Karpas-422 (cell line): Measurements from ENCODE around the gene HOXB8. TPM values are rescaled to one million over a fixed set of nuclear protein-coding genes. Genes with fewer than 3 reads are reported as not detected.
A peak's percentile ranks its signal among the peaks of the same experiment; 100 is the strongest.

Source experiments
- DNase-seq: peaks from one replicate; pipeline ENCODE4 v3.0.0-alpha.2; 2015
- H2AFZ ChIP-seq: fragments of 200-600 bp; sonication (generic); 2 replicates; pipeline ENCODE4 v1.6.1; 2014; ENCODE audit warnings: antibody characterized with exemption, low read length, mixed read lengths
- H3K27ac ChIP-seq: fragments of 200-600 bp; sonication (generic); 2 replicates; pipeline ENCODE4 v1.5.1; 2014; ENCODE audit warnings: mild to moderate bottlenecking, low read length, moderate library complexity
- H3K27me3 ChIP-seq: fragments of 200-600 bp; sonication (generic); 2 replicates; pipeline ENCODE4 v1.6.1; 2014; ENCODE audit warnings: low read length, mixed read lengths
- H3K36me3 ChIP-seq: fragments of 200-600 bp; sonication (generic); 2 replicates; pipeline ENCODE4 v1.6.1; 2014; ENCODE audit warnings: low read length, mixed read lengths; ENCODE audit not compliant: insufficient read depth
- H3K4me1 ChIP-seq: fragments of 200-600 bp; sonication (generic); 2 replicates; pipeline ENCODE4 v1.6.1; 2014; ENCODE audit warnings: mild to moderate bottlenecking, low read length, mixed read lengths
- H3K4me2 ChIP-seq: fragments of 200-600 bp; sonication (generic); 2 replicates; pipeline ENCODE4 v1.6.1; 2014; ENCODE audit warnings: low read length, low read depth, mild to moderate bottlenecking; ENCODE audit not compliant: poor library complexity, severe bottlenecking
- H3K4me3 ChIP-seq: fragments of 200-600 bp; sonication (generic); 2 replicates; pipeline ENCODE4 v1.5.1; 2014; ENCODE audit warnings: mild to moderate bottlenecking, antibody characterized with exemption, low read length, mixed read lengths
- H3K79me2 ChIP-seq: fragments of 200-600 bp; sonication (generic); 2 replicates; pipeline ENCODE4 v1.6.1; 2014; ENCODE audit warnings: mild to moderate bottlenecking, low read length, mixed read lengths
- H3K9ac ChIP-seq: fragments of 200-600 bp; sonication (generic); 2 replicates; pipeline ENCODE4 v1.6.0; 2014; ENCODE audit warnings: low read length
- H3K9me2 ChIP-seq: fragments of 200-600 bp; sonication (generic), shearing (Covaris generic); replicated peaks from 2 replicates; pipeline ENCODE4 v1.6.0; 2014; ENCODE audit warnings: mild to moderate bottlenecking, low read length, moderate library complexity; ENCODE audit not compliant: insufficient read depth
- H3K9me3 ChIP-seq: fragments of 300-700, 200-600 bp; sonication (generic); 2 replicates; pipeline ENCODE4 v1.6.1; 2014; ENCODE audit warnings: low read length, mixed read lengths
- H4K20me1 ChIP-seq: fragments of 200-600 bp; sonication (generic); 2 replicates; pipeline ENCODE4 v1.6.1; 2014; ENCODE audit warnings: mild to moderate bottlenecking, antibody characterized with exemption, low read length, low read depth; ENCODE audit not compliant: insufficient read depth
- total RNA-seq: library from RNA; depleted of rRNA; stranded (reverse); fragments of >200 nt; shearing (Covaris generic); gene quantifications from 2 replicates; pipeline ENCODE4 v1.2.3, GENCODE V29; 2014; ENCODE audit warnings: low replicate concordance

HOXB8 gene
- total RNA-seq, 1 experiment from 2014 or later: 4.2 TPM

- Histone ChIP-seq H3K36me3 (no peaks in the 10 kb centered on the region), H3K9ac (peak overlapping the region; percentile 59), H3K4me1 (peaks cover 19% of the 10 kb centered on the region), H3K9me2 (no peaks in the 10 kb centered on the region), H3K9me3 (no peaks in the 10 kb centered on the region), H2AFZ (peak overlapping the region; percentile 86; the same call in 1 of the 2 replicates), H3K79me2 (no peaks in the 10 kb centered on the region), H3K4me2 (peak overlapping the region; percentile 80), H3K4me3 (peak overlapping the region; percentile 68; the same call in 1 of the 2 replicates), H3K27ac (no peak overlapping the region), H4K20me1 (no peaks in the 10 kb centered on the region), H3K27me3 (peaks cover 4% of the 10 kb centered on the region; the same call in 1 of the 2 replicates)
- no peak for DNase-seq
Measured at GRCh38 chr17:48586355-48587258, 28.5 kb downstream of the HOXB8 start.

- Histone ChIP-seq H3K4me3 (no peak overlapping the region), H3K27ac (no peak overlapping the region), H3K9ac (no peak overlapping the region), H3K79me2 (no peaks in the 10 kb centered on the region), H3K36me3 (no peaks in the 10 kb centered on the region), H4K20me1 (no peaks in the 10 kb centered on the region), H3K4me1 (peaks cover 21% of the 10 kb centered on the region), H3K9me3 (no peaks in the 10 kb centered on the region), H3K4me2 (no peak overlapping the region), H2AFZ (no peak overlapping the region), H3K27me3 (peaks cover 4% of the 10 kb centered on the region; the same call in 1 of the 2 replicates), H3K9me2 (no peaks in the 10 kb centered on the region)
- no peak for DNase-seq
Measured at GRCh38 chr17:48584223-48584741, 30.8 kb downstream of the HOXB8 start.

- no peak overlapping the region for H2AFZ ChIP-seq
- no peaks in the 10 kb centered on the region for H3K79me2 ChIP-seq
- H3K4me1 ChIP-seq: peaks cover 26% of the 10 kb centered on the region
- no peaks in the 10 kb centered on the region for H3K9me2 ChIP-seq
- no peaks in the 10 kb centered on the region for H3K9me3 ChIP-seq
- no peaks in the 10 kb centered on the region for H4K20me1 ChIP-seq
- H3K27ac ChIP-seq: no peak overlapping the region
- H3K27me3 ChIP-seq: peaks cover 4% of the 10 kb centered on the region; the same call in 1 of the 2 replicates
- no peak overlapping the region for H3K9ac ChIP-seq
- no peak overlapping the region for H3K4me2 ChIP-seq
- DNase-seq: no peak
- no peak overlapping the region for H3K4me3 ChIP-seq
- no peaks in the 10 kb centered on the region for H3K36me3 ChIP-seq
Measured at GRCh38 chr17:48583708-48584222, 31.3 kb downstream of the HOXB8 start.

GRCh38 chr17:48582750-48583069 lies 32.4 kb downstream of the HOXB8 start:
- H3K4me2 ChIP-seq: no peak overlapping the region
- no peak for DNase-seq
- no peaks in the 10 kb centered on the region; the same call in 1 of the 2 replicates for H3K79me2 ChIP-seq
- no peaks in the 10 kb centered on the region for H3K9me3 ChIP-seq
- H3K27ac ChIP-seq: no peak overlapping the region
- H3K9ac ChIP-seq: no peak overlapping the region
- no peak overlapping the region for H2AFZ ChIP-seq
- H3K4me3 ChIP-seq: no peak overlapping the region
- no peaks in the 10 kb centered on the region for H4K20me1 ChIP-seq
- H3K9me2 ChIP-seq: no peaks in the 10 kb centered on the region
- H3K27me3 ChIP-seq: peaks cover 4% of the 10 kb centered on the region; the same call in 1 of the 2 replicates
- no peaks in the 10 kb centered on the region for H3K36me3 ChIP-seq
- H3K4me1 ChIP-seq: peaks cover 29% of the 10 kb centered on the region

GRCh38 chr17:48579760-48580554 lies 35.1 kb downstream of the HOXB8 start:
- H3K9me2 ChIP-seq: no peaks in the 10 kb centered on the region
- no peaks in the 10 kb centered on the region for H3K36me3 ChIP-seq
- H3K27ac ChIP-seq: no peak overlapping the region
- H3K79me2 ChIP-seq: peaks cover 4% of the 10 kb centered on the region; the same call in 1 of the 2 replicates
- no peaks in the 10 kb centered on the region for H4K20me1 ChIP-seq
- H3K4me3 ChIP-seq: no peak overlapping the region
- H3K9me3 ChIP-seq: no peaks in the 10 kb centered on the region
- no peak overlapping the region for H3K9ac ChIP-seq
- no peak for DNase-seq
- H3K27me3 ChIP-seq: no peaks in the 10 kb centered on the region
- peaks cover 24% of the 10 kb centered on the region for H3K4me1 ChIP-seq
- H3K4me2 ChIP-seq: no peak overlapping the region
- no peak overlapping the region for H2AFZ ChIP-seq

GRCh38 chr17:48579471-48579759 lies 35.7 kb downstream of the HOXB8 start:
- Histone ChIP-seq H3K9me3 (no peaks in the 10 kb centered on the region), H3K4me3 (peak overlapping the region; percentile 89; the same call in 1 of the 2 replicates), H3K9ac (peak overlapping the region; percentile 86), H3K79me2 (peaks cover 4% of the 10 kb centered on the region; the same call in 1 of the 2 replicates), H2AFZ (no peak overlapping the region), H3K27ac (no peak overlapping the region), H3K4me2 (peak overlapping the region; percentile 97), H3K36me3 (no peaks in the 10 kb centered on the region), H3K9me2 (no peaks in the 10 kb centered on the region), H4K20me1 (no peaks in the 10 kb centered on the region), H3K27me3 (no peaks in the 10 kb centered on the region), H3K4me1 (peaks cover 22% of the 10 kb centered on the region)
- no peak for DNase-seq

- H3K9me2 ChIP-seq: no peaks in the 10 kb centered on the region
- no peaks in the 10 kb centered on the region for H3K36me3 ChIP-seq
- H3K9ac ChIP-seq: peak overlapping the region; percentile 86
- no peaks in the 10 kb centered on the region for H3K27me3 ChIP-seq
- H4K20me1 ChIP-seq: no peaks in the 10 kb centered on the region
- H3K79me2 ChIP-seq: peaks cover 4% of the 10 kb centered on the region; the same call in 1 of the 2 replicates
- H3K9me3 ChIP-seq: no peaks in the 10 kb centered on the region
- H3K4me3 ChIP-seq: peak overlapping the region; percentile 89
- H2AFZ ChIP-seq: peak overlapping the region; percentile 98
- H3K4me1 ChIP-seq: peaks cover 22% of the 10 kb centered on the region
- no peak for DNase-seq
- peak overlapping the region; percentile 97 for H3K4me2 ChIP-seq
- H3K27ac ChIP-seq: no peak overlapping the region
Measured at GRCh38 chr17:48578616-48579470, 36.2 kb downstream of the HOXB8 start.
